ENCODE results near the gene CRTC2.

- TF ChIP-seq CTCF (IDR thresholded peaks at IDR 0.05) (no peak), POLR2A (IDR thresholded peaks at IDR 0.05; ENCODE audit: low read depth) (no peak)
Measured at GRCh38 chr1:153991806-153992205, 33.4 kb upstream of the CRTC2 start.

Data from esophagus muscularis mucosa (tissue), 3 donors.